ENCODE results near the gene RAB11B.
"Not testable (repeated sequence)": the region's sequence is repeated elsewhere in the genome, so short reads cannot be mapped to it uniquely, and the experiment has no call there.

The RAB11B gene

GRCh38 chr19:8389891-8390616 is at the start of gene RAB11B:
Gene RAB11B, plus strand, starts transcription at chr19:8390360. Its CDS starts 57 bp downstream, at chr19:8390417.
- peak; percentile 99 for DNase-seq

GRCh38 chr19:8341504-8341903 is 48.7 kb upstream of the RAB11B start:
- not testable (repeated sequence) for DNase-seq

GRCh38 chr19:8342316-8342683 is 47.9 kb upstream of the RAB11B start:
- DNase-seq, result no peak

GRCh38 chr19:8342684-8343482 is 47.3 kb upstream of the RAB11B start, which contains the start of gene KANK3:
Gene KANK3, minus strand, starts transcription at chr19:8343262. Its CDS starts 5,434 bp downstream, at chr19:8337828.
- DNase-seq, result peak; percentile 90

GRCh38 chr19:8343483-8343844 is 46.7 kb upstream of the RAB11B start:
- DNase-seq, result no peak

GRCh38 chr19:8349629-8350372 is 40.4 kb upstream of the RAB11B start:
- DNase-seq, result not testable (repeated sequence)

GRCh38 chr19:8352134-8352827 is 37.9 kb upstream of the RAB11B start:
- no peak for DNase-seq

- DNase-seq, result not testable (repeated sequence)
These were observed 37.3 kb upstream of the RAB11B start for GRCh38 chr19:8352845-8353244.

- no peak for DNase-seq
These were observed 34.3 kb upstream of the RAB11B start for GRCh38 chr19:8355631-8356402.

- no peak for DNase-seq
These were observed 33.1 kb upstream of the RAB11B start for GRCh38 chr19:8357007-8357521.

- no peak for DNase-seq
These were observed 31.2 kb upstream of the RAB11B start for GRCh38 chr19:8358948-8359347.

GRCh38 chr19:8360196-8360595 is 30.0 kb upstream of the RAB11B start:
- no peak for DNase-seq

GRCh38 chr19:8361921-8362793 is 28.0 kb upstream of the RAB11B start:
- peak; percentile 95 for DNase-seq

GRCh38 chr19:8363803-8364771 is 26.1 kb upstream of the RAB11B start, which contains the start of gene ANGPTL4:
Gene ANGPTL4, plus strand, starts transcription at chr19:8364155. Its CDS starts 167 bp downstream, at chr19:8364322.
- no peak for DNase-seq

GRCh38 chr19:8366121-8366581 is 24.0 kb upstream of the RAB11B start:
- no peak for DNase-seq

GRCh38 chr19:8366961-8367326 is 23.2 kb upstream of the RAB11B start:
- DNase-seq, result no peak

GRCh38 chr19:8367327-8368001 is 22.7 kb upstream of the RAB11B start:
- DNase-seq, result peak; percentile 64

- no peak for DNase-seq
These were observed 19.8 kb upstream of the RAB11B start for GRCh38 chr19:8370176-8371010.
